IPS-20b (cell line): ENCODE results near the gene ABCG8.
"Not testable (repeated sequence)": the region's sequence is repeated elsewhere in the genome, so short reads cannot be mapped to it uniquely, and the experiment has no call there.

Source experiments
- H3K27ac ChIP-seq: one replicate; pipeline ENCODE4 v1.5.1; 2013; ENCODE audit warnings: low read length
- H3K27me3 ChIP-seq: 2 replicates; pipeline ENCODE4 v1.6.1; 2013; ENCODE audit warnings: mild to moderate bottlenecking, low read length, inconsistent platforms; ENCODE audit not compliant: insufficient read depth
- H3K36me3 ChIP-seq: 2 replicates; pipeline ENCODE4 v1.6.1; 2013; ENCODE audit warnings: low read depth, mild to moderate bottlenecking, inconsistent platforms, low read length, moderate library complexity; ENCODE audit not compliant: insufficient read depth
- H3K4me1 ChIP-seq: 2 replicates; pipeline ENCODE4 v1.6.1; 2013; ENCODE audit warnings: mild to moderate bottlenecking, control low read depth, inconsistent platforms, low read length, moderate library complexity; ENCODE audit not compliant: insufficient read depth
- H3K4me3 ChIP-seq: 2 replicates; pipeline ENCODE4 v1.5.1; 2013; ENCODE audit warnings: mild to moderate bottlenecking, low read length, inconsistent platforms
- H3K9ac ChIP-seq: 2 replicates; pipeline ENCODE4 v1.6.1; 2013; ENCODE audit warnings: low read depth, mild to moderate bottlenecking, inconsistent platforms, low read length, moderate library complexity
- H3K9me3 ChIP-seq: 2 replicates; pipeline ENCODE4 v1.6.1; 2013; ENCODE audit warnings: mild to moderate bottlenecking, low read depth, low read length, inconsistent platforms; ENCODE audit not compliant: insufficient read depth

The ABCG8 gene

GRCh38 chr2:43899589-43899988 lies 60.8 kb downstream of the ABCG8 start:
- Histone ChIP-seq H3K27ac (no peak overlapping the region), H3K4me1 (no peaks in the 10 kb centered on the region), H3K27me3 (no peaks in the 10 kb centered on the region), H3K4me3 (no peak overlapping the region), H3K9me3 (no peaks in the 10 kb centered on the region), H3K36me3 (peaks cover 97% of the 10 kb centered on the region), H3K9ac (no peak overlapping the region)

- Histone ChIP-seq H3K9ac (no peak overlapping the region), H3K27me3 (no peaks in the 10 kb centered on the region), H3K27ac (no peak overlapping the region), H3K36me3 (peaks cover 91% of the 10 kb centered on the region), H3K4me3 (no peak overlapping the region), H3K9me3 (no peaks in the 10 kb centered on the region), H3K4me1 (no peaks in the 10 kb centered on the region; the same call in 1 of the 2 replicates)
Observed at GRCh38 chr2:43905371-43905803, 66.6 kb downstream of the ABCG8 start.

DNA sequence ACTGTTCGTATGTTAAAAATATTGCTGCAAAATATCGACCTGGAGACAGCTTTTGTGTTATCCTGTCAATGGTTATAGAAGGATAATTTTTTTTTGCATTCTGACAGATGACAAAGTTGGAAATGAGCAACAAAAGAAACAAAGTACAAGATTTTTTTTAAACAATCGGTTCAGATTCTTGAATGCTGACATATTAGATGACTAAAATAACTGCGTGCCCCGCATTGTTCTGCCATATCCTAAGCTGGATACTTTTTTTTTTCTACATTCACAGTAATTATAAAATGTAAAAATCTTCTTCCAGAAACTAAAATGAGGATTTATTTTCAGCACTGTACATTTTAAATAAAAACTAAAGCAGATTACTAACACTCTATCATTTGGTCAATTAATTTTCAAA lies 67.1 kb downstream of the ABCG8 start:
- Histone ChIP-seq H3K27me3 (no peaks in the 10 kb centered on the region), H3K9ac (no peak overlapping the region), H3K36me3 (peaks cover 91% of the 10 kb centered on the region), H3K9me3 (no peaks in the 10 kb centered on the region), H3K4me1 (no peaks in the 10 kb centered on the region; the same call in 1 of the 2 replicates), H3K27ac (no peak overlapping the region), H3K4me3 (no peak overlapping the region)

DNA sequence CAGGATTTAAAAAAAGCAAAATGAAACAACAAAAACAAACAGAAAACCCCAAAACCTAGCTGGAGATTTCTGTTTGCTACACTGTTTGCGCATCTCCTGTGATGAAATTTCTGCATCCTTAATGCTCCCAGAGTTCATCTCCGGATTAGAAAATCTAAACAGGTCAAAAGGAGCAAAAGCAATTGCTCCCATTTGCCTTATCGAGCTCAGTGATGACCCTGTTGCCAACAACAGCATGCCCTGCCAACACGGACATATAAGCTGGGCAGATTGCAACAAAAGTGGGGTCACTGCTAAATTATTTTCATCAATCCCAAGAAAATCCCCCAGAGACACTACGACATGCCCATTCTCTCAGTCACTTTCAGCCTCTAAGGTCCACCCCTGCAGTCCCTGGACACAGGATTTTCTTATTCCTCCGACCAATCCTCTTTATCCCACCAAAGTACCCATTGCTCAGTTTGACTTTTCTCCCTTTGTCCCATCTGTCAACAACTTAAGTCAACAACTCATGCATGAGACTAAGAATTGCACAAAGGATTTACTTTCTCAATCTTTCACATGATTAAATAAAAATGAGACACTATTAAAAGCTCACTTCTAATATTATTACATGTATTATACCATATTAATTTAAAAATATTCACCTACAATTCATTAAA lies 67.8 kb downstream of the ABCG8 start:
- Histone ChIP-seq H3K27ac (no peak overlapping the region), H3K27me3 (no peaks in the 10 kb centered on the region), H3K4me3 (no peak overlapping the region), H3K9me3 (no peaks in the 10 kb centered on the region), H3K36me3 (peaks cover 90% of the 10 kb centered on the region), H3K4me1 (no peaks in the 10 kb centered on the region; the same call in 1 of the 2 replicates), H3K9ac (no peak overlapping the region)

GRCh38 chr2:43911136-43911790 lies 72.5 kb downstream of the ABCG8 start:
- not testable (repeated sequence) for H3K4me3 ChIP-seq, H3K27me3 ChIP-seq, H3K9ac ChIP-seq, H3K4me1 ChIP-seq, H3K27ac ChIP-seq, H3K9me3 ChIP-seq
- peaks cover 93% of the 10 kb centered on the region for H3K36me3 ChIP-seq

DNA sequence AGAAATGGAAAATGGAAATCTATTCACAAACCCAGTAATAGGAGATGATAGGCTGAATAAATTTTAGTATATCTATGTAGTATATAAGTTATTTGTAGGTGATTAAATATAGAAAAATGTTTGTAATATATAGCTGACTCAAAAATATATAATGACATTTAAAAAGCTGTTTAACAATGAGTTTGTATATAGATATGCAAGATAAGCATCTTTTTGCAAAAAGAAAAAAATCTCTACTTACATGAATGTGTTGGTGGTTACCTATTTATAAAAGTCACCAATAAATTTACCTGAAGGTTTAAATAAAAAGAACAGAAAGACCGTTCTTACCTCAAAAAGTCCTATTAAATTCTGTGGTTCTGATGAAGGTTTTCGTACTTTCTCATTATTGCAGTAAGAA lies 85.7 kb downstream of the ABCG8 start:
- no peaks in the 10 kb centered on the region for H3K4me1 ChIP-seq
- no peaks in the 10 kb centered on the region for H3K27me3 ChIP-seq
- no peak overlapping the region for H3K9ac ChIP-seq
- H3K9me3 ChIP-seq = no peaks in the 10 kb centered on the region
- H3K36me3 ChIP-seq = peaks cover 98% of the 10 kb centered on the region
- H3K4me3 ChIP-seq = no peak overlapping the region
- no peak overlapping the region for H3K27ac ChIP-seq

DNA sequence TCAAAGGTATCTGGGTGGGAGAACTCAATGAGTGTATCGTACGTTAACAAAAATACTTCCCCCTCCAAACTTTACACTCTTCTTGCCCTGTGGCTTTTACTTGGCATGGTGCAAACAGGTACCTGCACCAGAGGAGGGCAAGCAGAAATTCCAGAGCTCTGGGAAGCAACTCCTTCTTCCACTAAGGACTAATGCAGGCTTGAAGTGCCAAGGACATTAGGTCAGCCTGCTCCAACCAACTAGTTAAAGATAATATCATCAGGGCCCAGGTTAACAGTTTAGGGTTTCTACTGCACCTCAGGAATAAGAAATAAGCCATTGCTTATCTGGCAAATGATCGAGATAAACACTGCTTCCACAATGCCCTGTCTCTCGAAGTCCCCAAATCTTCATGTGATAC lies 86.7 kb downstream of the ABCG8 start:
- H3K36me3 ChIP-seq = peaks cover 98% of the 10 kb centered on the region
- no peaks in the 10 kb centered on the region for H3K27me3 ChIP-seq
- no peak overlapping the region for H3K9ac ChIP-seq
- no peaks in the 10 kb centered on the region for H3K4me1 ChIP-seq
- H3K27ac ChIP-seq = no peak overlapping the region
- H3K4me3 ChIP-seq = no peak overlapping the region
- H3K9me3 ChIP-seq = no peaks in the 10 kb centered on the region

GRCh38 chr2:43927442-43927841 lies 88.7 kb downstream of the ABCG8 start:
- H3K9me3 ChIP-seq = no peaks in the 10 kb centered on the region
- no peaks in the 10 kb centered on the region for H3K27me3 ChIP-seq

DNA sequence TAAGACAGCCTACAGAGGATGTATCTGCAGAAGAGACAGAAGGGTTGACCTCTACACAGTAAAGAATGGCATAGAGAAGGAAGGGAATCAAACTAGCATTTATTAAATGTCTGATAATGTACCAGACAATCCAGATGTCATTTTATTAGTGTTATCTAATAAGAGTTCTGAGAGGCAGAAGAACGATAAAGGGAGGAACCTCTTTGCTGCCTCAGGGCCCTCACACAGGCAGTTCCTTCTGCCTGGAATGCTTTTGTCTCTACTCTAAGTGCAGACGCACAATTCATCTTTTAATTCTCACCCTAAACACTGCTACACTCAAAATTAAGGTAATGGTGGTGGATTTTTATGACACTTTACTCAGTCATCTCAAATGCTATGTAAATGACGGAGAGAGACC lies 92.5 kb downstream of the ABCG8 start:
- peaks cover 95% of the 10 kb centered on the region for H3K36me3 ChIP-seq
- H3K4me3 ChIP-seq = no peak overlapping the region
- no peak overlapping the region for H3K27ac ChIP-seq
- H3K27me3 ChIP-seq = no peaks in the 10 kb centered on the region
- H3K9ac ChIP-seq = no peak overlapping the region
- H3K9me3 ChIP-seq = no peaks in the 10 kb centered on the region
- no peaks in the 10 kb centered on the region; the same call in 1 of the 2 replicates for H3K4me1 ChIP-seq

More at GRCh38 chr2:43927442-43927841, 88.7 kb downstream of the ABCG8 start:
- peaks cover 98% of the 10 kb centered on the region for H3K36me3 ChIP-seq
- no peak overlapping the region for H3K27ac ChIP-seq
- H3K4me3 ChIP-seq = no peak overlapping the region
- no peak overlapping the region for H3K9ac ChIP-seq
- H3K4me1 ChIP-seq = no peaks in the 10 kb centered on the region
